DND-41 (cell line): ENCODE data around the gene NECAP2.

Source experiments
- CTCF ChIP-seq: IDR thresholded peaks from 2 replicates; pipeline ENCODE4 v1.5.1; 2012; ENCODE audit warnings: borderline replicate concordance, low read length, moderate library complexity, mild to moderate bottlenecking; ENCODE audit not compliant: poor library complexity, severe bottlenecking; ENCODE audit errors: extremely low read depth
- EZH2 ChIP-seq: IDR thresholded peaks from 3 replicates; pipeline ENCODE4 v1.6.1; 2012; ENCODE audit warnings: borderline replicate concordance, low read depth, mild to moderate bottlenecking, moderate library complexity, low read length, inconsistent platforms; ENCODE audit not compliant: severe bottlenecking

DNA sequence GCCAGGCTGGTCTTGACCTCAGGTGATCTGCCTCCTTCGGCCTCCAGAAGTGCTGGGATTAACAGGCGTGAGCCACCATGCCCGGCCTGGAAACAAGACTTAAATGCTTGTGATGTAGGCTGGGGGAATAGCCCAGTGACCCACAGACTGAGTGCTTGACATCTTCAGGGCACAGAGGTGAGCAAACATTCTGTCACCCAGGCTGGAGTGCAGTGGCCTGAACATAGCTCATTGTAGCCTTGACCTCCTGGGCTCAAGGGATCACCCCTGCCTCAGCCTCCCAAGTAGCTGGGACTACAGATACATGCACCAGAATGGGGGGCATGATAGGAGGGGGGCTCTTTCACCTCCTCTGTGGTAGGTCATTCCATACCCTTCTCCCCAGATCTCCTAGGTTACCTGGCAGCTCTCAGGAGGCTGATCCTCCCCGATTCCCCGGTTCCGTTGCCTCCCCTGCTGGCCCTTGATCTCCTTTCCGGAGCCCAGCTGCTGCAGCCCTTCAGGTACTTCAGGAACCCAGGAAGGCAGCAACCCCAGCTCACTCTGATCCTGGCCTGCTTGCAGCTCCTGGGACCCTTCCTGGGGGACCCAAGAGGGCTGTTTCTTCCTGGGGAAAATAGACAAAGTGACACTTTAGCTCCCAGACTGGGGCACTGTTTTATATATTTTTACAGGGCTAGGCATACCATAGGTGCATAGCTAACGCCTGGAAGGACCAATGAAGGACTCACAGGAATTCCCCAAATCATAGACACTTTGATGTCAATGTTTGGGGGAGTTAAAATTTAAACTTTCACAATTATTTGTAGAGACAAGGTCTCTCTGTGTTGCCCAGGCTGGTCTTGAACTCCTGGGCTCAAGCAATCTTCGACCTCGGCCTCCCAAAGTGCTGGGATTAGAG is 15.1 kb upstream of the NECAP2 start:
- TF ChIP-seq CTCF (no peak), EZH2 (no peak)
